ENCODE measurements around the gene ALS2CL. TPM values are rescaled to one million over a fixed set of nuclear protein-coding genes. Genes with fewer than 3 reads are reported as not detected.

Gene ALS2CL
- total and polyA plus RNA-seq, 2 experiments from 2014 or later, result 3.4 to 11.8 TPM

DNA sequence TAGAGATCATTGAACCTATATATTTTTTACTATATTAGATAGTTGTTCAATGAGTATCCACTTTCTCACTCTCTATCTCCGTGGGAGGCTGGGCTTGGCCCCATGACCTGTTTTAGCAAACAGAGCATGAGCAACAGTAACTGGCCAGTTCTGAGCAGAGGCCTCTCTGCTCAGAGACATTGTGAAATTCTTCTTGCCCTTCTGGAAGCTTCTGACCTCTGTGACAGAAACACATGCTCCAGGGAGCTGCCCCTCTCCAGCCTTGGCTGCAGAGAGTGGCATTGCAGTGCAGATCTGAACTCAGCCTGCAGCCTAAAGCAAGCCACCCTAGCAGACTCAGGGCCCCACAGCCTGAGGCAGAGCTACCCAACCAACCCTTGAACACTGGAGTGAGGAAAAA, 60.7 kb downstream of the ALS2CL start (continued):
- TF ChIP-seq CTCF (conservative IDR thresholded peaks at IDR 0.05; ENCODE audit: low read depth in 2 of 2), result no peak

DNA sequence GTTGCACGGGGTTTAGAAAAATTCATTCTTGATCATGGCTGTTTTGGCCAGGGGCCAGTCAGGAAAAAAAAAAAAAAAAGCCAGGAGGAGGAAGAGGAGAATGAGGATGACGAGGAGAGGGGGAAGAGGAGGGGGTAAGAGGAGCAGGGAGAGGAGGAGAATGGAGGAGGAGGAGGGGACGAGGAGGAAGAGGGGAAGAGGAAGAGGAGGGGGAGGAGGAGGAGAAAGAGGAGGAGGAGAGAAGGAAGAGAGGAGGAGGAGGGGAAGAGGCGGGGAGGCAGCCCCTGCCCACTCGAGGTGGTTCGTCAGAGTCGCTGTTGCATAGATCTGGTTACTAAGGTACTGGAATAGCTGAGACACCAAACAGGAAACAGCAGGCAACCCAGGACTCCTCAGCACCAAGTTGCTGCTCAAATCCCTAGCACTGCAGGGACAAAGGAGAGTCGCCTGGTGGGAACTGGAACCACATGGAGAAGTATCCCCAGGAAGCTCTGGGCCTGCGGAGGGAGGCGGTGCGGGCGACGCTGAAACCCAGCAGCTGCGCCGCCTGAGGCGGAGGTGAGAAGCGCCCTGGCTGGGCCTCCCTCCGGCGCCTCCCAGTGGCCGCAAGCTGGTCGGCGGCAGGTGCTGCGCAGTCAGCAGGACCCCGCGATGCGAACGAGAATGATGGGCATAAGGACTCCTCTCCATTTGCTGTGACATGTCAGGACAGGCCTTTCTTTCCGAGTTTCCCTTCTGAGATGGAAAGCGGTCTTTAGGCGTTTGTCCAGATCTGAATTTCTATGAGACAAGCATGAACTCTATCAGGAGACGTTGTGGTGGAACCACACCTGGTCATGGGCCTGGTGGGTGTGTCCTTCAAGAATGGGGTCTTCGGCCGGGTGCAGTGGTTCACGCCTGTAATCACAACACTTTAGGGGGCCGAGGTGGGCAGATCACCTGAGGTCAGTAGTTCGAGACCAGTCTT, 63.6 kb downstream of the ALS2CL start:
- peak overlapping the region; percentile 57 for H2AFZ ChIP-seq
- peak overlapping the region; percentile 64 for H3K27ac Mint-ChIP-seq
- H3K4me1 ChIP-seq (ENCODE audit: insufficient read depth), result peaks cover 22% of the 10 kb centered on the region
- no peaks in the 10 kb centered on the region for H3K9me3 Mint-ChIP-seq
- no peaks in the 10 kb centered on the region; the same call in 1 of the 2 replicates for H3K9me2 ChIP-seq (ENCODE audit: insufficient read depth)
- peaks cover 7% of the 10 kb centered on the region for H3K27me3 Mint-ChIP-seq (ENCODE audit: insufficient read depth, low read depth, poor library complexity)
- ATAC-seq (peak; percentile 93), DNase-seq (ENCODE audit: low spot score) (peak; percentile 96)
- TF ChIP-seq CREB1 (CRISPR knock-in tag; IDR thresholded peaks at IDR 0.05; ENCODE audit: low read depth) (peak; percentile 60), CTCF (conservative IDR thresholded peaks at IDR 0.05; ENCODE audit: low read depth in 2 of 2) (peak; percentile 87 to 98), POLR2AphosphoS5 (IDR thresholded peaks at IDR 0.05; ENCODE audit: low read depth) (0 out of 2 replicates have a peak, but pooled peaks have one; percentile 34), REST (IDR thresholded peaks at IDR 0.05; ENCODE audit: unreplicated experiment) (no peak)
- peaks cover 7% of the 10 kb centered on the region for H3F3A ChIP-seq (replicated peaks; ENCODE audit: low read depth)
- H3K79me2 ChIP-seq (replicated peaks; ENCODE audit: insufficient read depth), result no peaks in the 10 kb centered on the region
- no peaks in the 10 kb centered on the region for H4K20me1 ChIP-seq (replicated peaks; ENCODE audit: insufficient read depth)
- H3K4me1 Mint-ChIP-seq, result peaks cover 35% of the 10 kb centered on the region
- peak overlapping the region; percentile 43 for H3K4me3 Mint-ChIP-seq
- H3K4me3 ChIP-seq, result peak overlapping the region; percentile 45
- no peaks in the 10 kb centered on the region for H3K27me3 ChIP-seq (ENCODE audit: insufficient read depth)
- H3K36me3 Mint-ChIP-seq (ENCODE audit: low read depth), result peaks cover 3% of the 10 kb centered on the region; the same call in 1 of the 3 replicates
- H3K4me2 ChIP-seq, result peak overlapping the region; percentile 67
- peak overlapping the region; percentile 87 for H3K27ac ChIP-seq (ENCODE audit: low read depth)
- H3K36me3 ChIP-seq (ENCODE audit: insufficient read depth), result no peaks in the 10 kb centered on the region

Measured in GM23338 (cell line).